Parathyroid adenoma (tissue), 2 donors: ENCODE data around the gene URAD.

Experiments
- H2AFZ ChIP-seq: fragments of 300-600 bp; sonication (generic); one replicate; pipeline ENCODE4 v1.7.0; 2017; ENCODE audit warnings: antibody characterized with exemption, mild to moderate bottlenecking
- H3K27ac ChIP-seq: fragments of 300-600 bp; sonication (generic); one replicate; pipeline ENCODE4 v1.7.0; 2017
- H3K27me3 ChIP-seq: fragments of 300-600 bp; sonication (generic); one replicate; pipeline ENCODE4 v1.7.0; 2017; ENCODE audit warnings: low read length; ENCODE audit not compliant: control insufficient read depth, insufficient read depth
- H3K36me3 ChIP-seq: fragments of 300-600 bp; sonication (generic); one replicate; pipeline ENCODE4 v1.7.0; 2017; ENCODE audit warnings: low read length; ENCODE audit not compliant: control insufficient read depth, insufficient read depth
- H3K4me1 ChIP-seq: fragments of 300-600 bp; sonication (generic); one replicate; pipeline ENCODE4 v1.7.0; 2017; ENCODE audit warnings: control low read depth
- H3K4me2 ChIP-seq: fragments of 300-600 bp; sonication (generic); one replicate; pipeline ENCODE4 v1.7.0; 2017; ENCODE audit warnings: low read length
- H3K4me3 ChIP-seq: fragments of 300-600 bp; sonication (generic); one replicate; pipeline ENCODE4 v1.7.0; 2017; ENCODE audit warnings: low read depth, low read length
- H3K79me2 ChIP-seq: fragments of 300-600 bp; sonication (generic); one replicate; pipeline ENCODE4 v1.7.0; 2017; ENCODE audit warnings: control low read depth
- H3K9ac ChIP-seq: fragments of 300-600 bp; sonication (generic); one replicate; pipeline ENCODE4 v1.7.0; 2017; ENCODE audit warnings: mild to moderate bottlenecking
- H3K9me3 ChIP-seq: fragments of 300-600 bp; sonication (generic); one replicate; pipeline ENCODE4 v1.7.0; 2017; ENCODE audit warnings: low read length; ENCODE audit not compliant: control insufficient read depth
- TF ChIP-seq, protein P1 (sequence below): fragments of 300-600 bp; sonication (generic); IDR thresholded peaks from one replicate; pipeline ENCODE4 v1.7.0; 2017; ENCODE audit warnings: antibody characterized with exemption, mild to moderate bottlenecking
- donor health status: primary hyperparathyroidism.

Gene URAD

DNA sequence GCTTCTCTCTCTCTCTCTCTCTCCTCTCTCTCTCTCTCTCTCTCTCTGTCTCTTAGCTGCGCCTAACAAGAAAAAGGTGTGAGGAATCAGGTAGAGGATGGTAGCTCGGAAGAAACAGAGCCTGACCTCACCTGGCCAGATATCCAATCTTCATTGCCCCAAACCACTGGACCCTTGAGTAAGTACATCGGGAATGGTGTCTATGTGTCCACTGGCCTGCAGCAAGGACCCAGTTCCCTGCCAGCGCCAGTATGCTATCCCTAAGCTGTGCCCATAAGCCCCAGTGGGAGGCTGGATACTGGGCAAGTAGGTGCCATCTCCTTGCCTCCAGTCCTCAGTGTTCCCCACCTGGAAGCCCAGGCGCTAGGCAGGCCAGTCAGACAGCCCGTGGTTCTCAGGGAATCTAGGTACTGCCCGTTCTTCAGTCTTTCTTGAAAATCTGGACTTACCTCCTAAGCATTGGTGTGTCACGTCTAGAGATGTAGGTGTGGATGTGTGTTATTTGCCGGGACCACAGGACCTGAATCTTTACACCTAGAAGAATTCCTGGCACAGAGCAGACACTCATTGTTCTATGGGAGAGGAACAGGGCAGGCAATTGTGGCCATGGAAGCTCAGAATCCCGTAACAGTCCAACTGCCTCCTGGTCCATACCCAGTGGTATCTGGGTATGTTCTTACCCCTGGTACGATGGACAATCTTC lies 7.3 kb downstream of the URAD start:
- Histone ChIP-seq H3K4me1 (no peaks in the 10 kb centered on the region), H3K79me2 (no peaks in the 10 kb centered on the region), H3K27me3 (peaks cover 10% of the 10 kb centered on the region), H3K4me3 (no peak overlapping the region), H3K27ac (no peak overlapping the region), H3K9me3 (no peaks in the 10 kb centered on the region), H3K36me3 (no peaks in the 10 kb centered on the region), H2AFZ (no peak overlapping the region), H3K4me2 (no peak overlapping the region), H3K9ac (no peak overlapping the region)
- TF ChIP-seq, protein P1, sequence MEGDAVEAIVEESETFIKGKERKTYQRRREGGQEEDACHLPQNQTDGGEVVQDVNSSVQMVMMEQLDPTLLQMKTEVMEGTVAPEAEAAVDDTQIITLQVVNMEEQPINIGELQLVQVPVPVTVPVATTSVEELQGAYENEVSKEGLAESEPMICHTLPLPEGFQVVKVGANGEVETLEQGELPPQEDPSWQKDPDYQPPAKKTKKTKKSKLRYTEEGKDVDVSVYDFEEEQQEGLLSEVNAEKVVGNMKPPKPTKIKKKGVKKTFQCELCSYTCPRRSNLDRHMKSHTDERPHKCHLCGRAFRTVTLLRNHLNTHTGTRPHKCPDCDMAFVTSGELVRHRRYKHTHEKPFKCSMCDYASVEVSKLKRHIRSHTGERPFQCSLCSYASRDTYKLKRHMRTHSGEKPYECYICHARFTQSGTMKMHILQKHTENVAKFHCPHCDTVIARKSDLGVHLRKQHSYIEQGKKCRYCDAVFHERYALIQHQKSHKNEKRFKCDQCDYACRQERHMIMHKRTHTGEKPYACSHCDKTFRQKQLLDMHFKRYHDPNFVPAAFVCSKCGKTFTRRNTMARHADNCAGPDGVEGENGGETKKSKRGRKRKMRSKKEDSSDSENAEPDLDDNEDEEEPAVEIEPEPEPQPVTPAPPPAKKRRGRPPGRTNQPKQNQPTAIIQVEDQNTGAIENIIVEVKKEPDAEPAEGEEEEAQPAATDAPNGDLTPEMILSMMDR, result no peak

DNA sequence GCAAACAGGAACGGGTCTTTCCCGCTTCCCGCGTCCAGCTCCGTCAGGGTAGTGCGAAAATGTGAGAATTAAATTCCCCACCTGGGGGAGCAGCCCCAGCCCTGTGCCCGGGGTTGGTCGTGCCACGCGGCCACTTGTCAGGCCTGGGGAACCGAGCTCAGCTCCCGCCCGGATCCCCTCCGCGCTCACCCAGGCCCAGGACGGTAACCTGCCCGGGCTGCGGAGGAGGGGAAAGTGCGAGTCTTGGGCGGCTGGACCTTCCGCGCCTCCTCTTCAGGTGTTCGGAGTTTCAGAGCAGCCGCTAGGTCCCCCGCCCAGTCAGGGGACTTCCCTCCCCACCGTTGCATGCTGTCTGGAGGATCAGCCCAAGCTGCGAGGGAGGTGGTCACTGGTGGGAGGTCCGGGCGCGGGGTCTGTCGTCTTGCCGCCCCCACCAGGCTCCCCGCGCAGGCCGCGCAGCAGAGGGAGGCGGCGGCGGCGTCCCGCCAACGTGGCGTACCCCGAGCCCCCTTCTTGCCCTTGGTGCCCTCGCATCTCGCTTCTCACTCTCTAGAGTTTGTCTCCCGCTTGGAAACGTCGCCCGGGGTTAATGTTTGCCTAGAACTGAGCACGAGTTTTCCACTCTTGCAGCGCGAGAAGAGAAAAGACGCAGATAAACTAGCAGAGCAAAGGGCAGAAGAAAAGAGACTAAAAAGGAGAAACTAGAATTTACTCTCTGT lies 8.1 kb downstream of the URAD start:
- no peaks in the 10 kb centered on the region for H3K4me1 ChIP-seq
- TF ChIP-seq, protein P1, result no peak
- no peaks in the 10 kb centered on the region for H3K79me2 ChIP-seq
- peaks cover 14% of the 10 kb centered on the region for H3K27me3 ChIP-seq
- no peak overlapping the region for H3K4me2 ChIP-seq
- H2AFZ ChIP-seq, result no peak overlapping the region
- H3K9me3 ChIP-seq, result no peaks in the 10 kb centered on the region
- no peaks in the 10 kb centered on the region for H3K36me3 ChIP-seq
- no peak overlapping the region for H3K27ac ChIP-seq
- no peak overlapping the region for H3K4me3 ChIP-seq
- H3K9ac ChIP-seq, result no peak overlapping the region

DNA sequence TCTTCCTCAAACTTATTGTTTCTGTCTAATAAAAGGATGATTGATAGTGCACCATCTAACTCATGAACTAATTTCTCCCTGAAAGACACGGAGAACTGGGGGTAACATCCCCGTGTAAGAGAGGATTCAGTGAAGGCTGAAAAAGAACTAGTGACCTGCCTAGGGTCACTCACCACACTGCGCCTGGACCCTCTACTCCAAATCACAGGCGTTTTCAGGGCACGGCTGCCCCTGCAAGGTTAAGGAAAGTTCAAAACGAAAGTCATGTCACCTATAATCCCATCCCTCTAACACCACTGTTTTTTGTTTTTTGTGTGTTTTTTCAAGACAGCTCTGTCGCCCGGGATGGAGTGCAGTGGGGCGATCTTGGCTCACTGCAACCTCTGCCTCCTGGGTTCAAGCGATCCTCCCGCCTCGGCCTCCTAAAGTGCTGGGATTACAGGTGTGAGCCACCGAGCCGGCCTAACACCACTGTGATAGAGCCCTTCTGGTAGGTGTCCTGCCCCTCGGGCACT lies 8.7 kb downstream of the URAD start:
- no peak overlapping the region for H3K27ac ChIP-seq
- no peak overlapping the region for H3K4me3 ChIP-seq
- peaks cover 14% of the 10 kb centered on the region for H3K27me3 ChIP-seq
- H3K9me3 ChIP-seq, result no peaks in the 10 kb centered on the region
- no peaks in the 10 kb centered on the region for H3K4me1 ChIP-seq
- TF ChIP-seq, protein P1, result no peak
- no peak overlapping the region for H2AFZ ChIP-seq
- H3K36me3 ChIP-seq, result no peaks in the 10 kb centered on the region
- no peaks in the 10 kb centered on the region for H3K79me2 ChIP-seq
- H3K9ac ChIP-seq, result no peak overlapping the region
- H3K4me2 ChIP-seq, result no peak overlapping the region

DNA sequence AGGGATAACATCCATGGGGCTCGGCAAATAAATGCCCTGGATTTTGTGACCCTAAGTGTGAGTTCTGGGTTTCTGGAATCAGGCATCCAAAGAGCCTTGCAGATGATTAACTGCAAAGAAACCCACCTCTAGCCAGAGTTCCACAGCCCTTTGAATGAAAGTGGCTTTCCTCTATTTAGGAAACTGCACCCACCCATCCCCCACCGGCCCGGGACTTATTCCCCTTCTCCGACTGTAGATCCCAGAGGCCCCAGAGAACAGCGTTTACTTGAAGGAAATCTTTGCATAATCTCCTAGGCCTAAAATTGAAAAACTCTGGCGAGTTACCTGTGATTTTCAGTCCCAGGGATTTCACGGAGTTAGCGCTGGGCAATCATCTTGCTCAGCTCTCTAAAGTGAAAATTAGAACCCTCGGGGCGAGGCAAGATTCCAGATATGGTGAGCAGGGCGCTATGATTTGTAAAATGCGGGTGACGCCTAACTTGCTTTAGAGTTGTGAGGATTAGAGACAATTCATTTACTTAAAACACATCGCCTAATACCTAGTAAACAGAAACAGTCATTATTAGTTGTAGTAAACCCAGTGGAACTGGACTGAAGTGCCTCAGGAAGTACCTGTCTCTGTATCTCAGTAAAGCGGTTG lies 9.4 kb downstream of the URAD start:
- Histone ChIP-seq H3K9ac (no peak overlapping the region), H3K79me2 (no peaks in the 10 kb centered on the region), H3K4me1 (no peaks in the 10 kb centered on the region), H3K36me3 (no peaks in the 10 kb centered on the region), H3K4me3 (no peak overlapping the region), H3K27me3 (peaks cover 14% of the 10 kb centered on the region), H3K9me3 (no peaks in the 10 kb centered on the region), H3K4me2 (no peak overlapping the region), H3K27ac (no peak overlapping the region), H2AFZ (no peak overlapping the region)
- TF ChIP-seq, protein P1, result no peak
